ENCODE data around the gene DRC3. TPM values are rescaled to one million over a fixed set of nuclear protein-coding genes. Genes with fewer than 3 reads are reported as not detected.

The DRC3 gene
- total RNA-seq, 2 donors from 2014 or later, result 0.47 TPM; not detected in 1

GRCh38 chr17:18038149-18038850 lies 65.6 kb downstream of the DRC3 start:
- Mint-ChIP-seq H3K9me3 (no peaks in the 10 kb centered on the region), H3K36me3 (peaks cover 4% of the 10 kb centered on the region), H3K27me3 (no peaks in the 10 kb centered on the region), H3K4me1 (ENCODE audit: low read depth in 2 of 2) (peaks cover 42 to 53% of the 10 kb centered on the region in 2 donors), H3K27ac (peak overlapping the region; percentile 71 to 88), H3K4me3 (peak overlapping the region; percentile 98)
- DNase-seq (ENCODE audit: low spot score) (no peak), ATAC-seq (peak in 1 of 2 donors; percentile 21)

DNA sequence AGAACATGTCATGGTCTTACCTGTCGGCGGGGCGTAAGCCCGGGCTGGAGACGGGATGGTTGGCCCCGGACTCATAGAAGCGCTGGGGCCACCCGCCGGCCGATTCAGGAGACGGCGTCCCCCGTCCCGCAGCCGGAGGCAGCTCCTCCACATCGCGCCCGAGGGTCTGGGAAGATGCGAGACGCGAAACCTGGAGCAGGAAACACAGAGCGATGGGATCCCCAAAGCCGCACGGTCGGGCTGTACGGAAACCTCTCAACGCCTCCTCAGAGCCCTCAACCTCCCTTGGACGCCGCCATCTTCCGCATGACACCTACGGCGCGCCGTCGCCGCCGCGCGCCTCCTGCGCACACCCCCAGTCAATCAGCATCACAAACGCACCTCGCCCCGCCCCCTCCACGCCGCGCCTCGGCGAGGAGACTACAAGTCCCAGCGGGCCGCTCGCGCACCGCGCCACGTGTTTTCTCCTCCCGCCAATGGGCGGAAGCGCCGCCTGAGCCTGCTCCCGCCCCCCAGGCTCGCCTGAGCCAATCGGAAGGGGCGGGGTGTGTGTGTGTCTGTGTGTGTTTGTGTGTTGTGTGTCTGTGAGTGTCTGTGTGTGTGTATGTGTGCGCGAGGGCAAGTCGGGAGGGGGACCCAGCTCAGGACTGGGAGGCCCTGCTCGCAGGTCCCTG lies 66.3 kb downstream of the DRC3 start, which contains the start of the genes ATPAF2 and GID4:
TSS of gene ATPAF2 (minus strand) at position 308 of the 674 bp plus-strand sequence. CDS start at position 153, 155 bp downstream.
TSS of gene GID4 (plus strand) at position 548 of the 674 bp plus-strand sequence. CDS start at position 605, 57 bp downstream.
- peak; percentile 100 for DNase-seq (ENCODE audit: low spot score)
- no peaks in the 10 kb centered on the region for H3K9me3 Mint-ChIP-seq
- peak within 1 kb of the TSS; percentile 71 to 88 for H3K27ac Mint-ChIP-seq
- H3K27me3 Mint-ChIP-seq, result no peaks in the 10 kb centered on the region
- H3K36me3 Mint-ChIP-seq, result peaks cover 4% of the 10 kb centered on the region
- H3K4me3 Mint-ChIP-seq, result peak within 1 kb of the TSS; percentile 98
- ATAC-seq, result peak; percentile 96 to 98
- H3K4me1 Mint-ChIP-seq (ENCODE audit: low read depth in 2 of 2), result peaks cover 36 to 48% of the 10 kb centered on the region in 2 donors

DNA sequence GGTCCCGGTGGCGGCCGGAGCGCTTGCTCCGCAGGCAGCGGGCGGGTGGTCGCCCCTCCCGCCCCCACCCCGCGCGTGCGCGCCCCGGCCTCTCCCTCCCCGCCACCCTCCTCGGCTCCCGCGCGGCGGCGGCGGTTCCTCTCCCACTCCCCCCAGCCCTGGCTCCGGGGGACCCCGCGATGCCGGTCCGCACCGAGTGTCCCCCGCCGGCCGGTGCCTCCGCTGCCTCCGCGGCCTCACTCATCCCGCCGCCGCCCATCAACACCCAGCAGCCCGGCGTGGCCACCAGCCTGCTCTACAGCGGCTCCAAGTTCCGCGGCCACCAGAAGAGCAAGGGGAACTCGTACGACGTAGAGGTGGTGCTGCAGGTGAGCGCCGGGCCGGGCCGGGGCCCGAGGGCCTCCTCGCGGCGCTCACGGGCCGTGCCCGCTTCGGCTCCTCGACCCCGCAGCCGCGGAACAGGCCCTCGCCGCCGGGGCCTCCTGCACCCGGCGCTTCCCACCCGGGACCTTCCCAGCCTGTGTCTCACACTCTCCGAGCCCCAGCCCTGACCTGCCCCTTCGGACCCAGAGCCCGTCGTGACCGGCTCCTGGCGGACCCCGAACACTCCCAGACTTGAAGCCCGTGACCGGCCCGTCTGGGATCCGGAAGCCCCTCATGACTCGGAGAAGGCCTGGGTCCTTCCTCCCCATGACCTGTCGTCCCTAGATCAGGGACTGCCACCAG lies 67.0 kb downstream of the DRC3 start:
- Mint-ChIP-seq H3K4me3 (peak overlapping the region; percentile 98), H3K27me3 (no peaks in the 10 kb centered on the region), H3K36me3 (peaks cover 4% of the 10 kb centered on the region), H3K4me1 (ENCODE audit: low read depth in 2 of 2) (peaks cover 36 to 48% of the 10 kb centered on the region in 2 donors), H3K27ac (peak overlapping the region; percentile 71 to 88), H3K9me3 (no peaks in the 10 kb centered on the region)
- DNase-seq (ENCODE audit: low spot score), result no peak
- ATAC-seq, result peak; percentile 59 to 71

DNA sequence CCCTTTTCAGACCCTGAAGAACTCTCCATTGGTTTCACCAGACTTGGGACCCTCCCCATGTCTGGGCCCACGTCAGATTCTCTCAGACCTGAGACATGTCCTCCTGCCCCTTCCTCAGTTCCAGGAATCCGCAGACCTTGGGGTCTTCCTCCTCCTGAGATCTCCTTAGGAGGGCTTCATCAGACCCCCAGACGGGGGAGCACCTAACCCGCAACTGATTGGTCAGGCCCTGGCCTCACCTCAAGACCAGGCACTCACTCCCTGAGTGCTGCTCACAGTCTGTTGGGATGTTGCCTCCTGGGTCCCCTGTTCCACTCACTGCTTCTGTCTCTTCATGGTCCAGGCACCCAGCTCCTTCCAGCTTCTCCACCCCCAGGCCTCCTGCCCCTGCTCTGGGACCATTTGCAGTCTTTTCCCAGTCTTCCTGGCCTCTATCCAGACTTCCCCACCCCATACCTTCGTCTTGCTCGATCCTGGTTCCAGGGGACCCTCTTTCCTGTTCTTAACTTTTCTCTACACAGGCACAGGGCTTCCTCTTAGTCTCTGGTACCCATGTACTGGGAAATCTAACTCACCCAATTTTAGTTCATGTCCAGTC lies 67.7 kb downstream of the DRC3 start:
- peak overlapping the region; percentile 98 for H3K4me3 Mint-ChIP-seq
- ATAC-seq (no peak), DNase-seq (ENCODE audit: low spot score) (no peak)
- peak overlapping the region; percentile 71 to 84 for H3K27ac Mint-ChIP-seq
- H3K9me3 Mint-ChIP-seq, result no peaks in the 10 kb centered on the region
- peaks cover 4% of the 10 kb centered on the region for H3K36me3 Mint-ChIP-seq
- H3K27me3 Mint-ChIP-seq, result no peaks in the 10 kb centered on the region
- peaks cover 36 to 48% of the 10 kb centered on the region in 2 donors for H3K4me1 Mint-ChIP-seq (ENCODE audit: low read depth in 2 of 2)

- no peaks in the 10 kb centered on the region for H3K27me3 Mint-ChIP-seq
- H3K9me3 Mint-ChIP-seq, result no peaks in the 10 kb centered on the region
- no peak for ATAC-seq
- no peak for DNase-seq (ENCODE audit: low spot score)
- H3K4me3 Mint-ChIP-seq, result peak overlapping the region; percentile 98
- peak overlapping the region; percentile 71 to 84 for H3K27ac Mint-ChIP-seq
- H3K4me1 Mint-ChIP-seq (ENCODE audit: low read depth in 2 of 2), result peaks cover 34 to 48% of the 10 kb centered on the region in 2 donors
- peaks cover 4% of the 10 kb centered on the region for H3K36me3 Mint-ChIP-seq
These were observed 69.1 kb downstream of the DRC3 start for GRCh38 chr17:18041776-18042175.

- no peak overlapping the region for H3K4me3 Mint-ChIP-seq
- H3K27ac Mint-ChIP-seq, result no peak overlapping the region
- ATAC-seq (no peak), DNase-seq (ENCODE audit: low spot score) (no peak)
- H3K4me1 Mint-ChIP-seq (ENCODE audit: low read depth in 2 of 2), result peaks cover 24 to 38% of the 10 kb centered on the region in 2 donors
- peaks cover 4% of the 10 kb centered on the region for H3K36me3 Mint-ChIP-seq
- no peaks in the 10 kb centered on the region for H3K9me3 Mint-ChIP-seq
- no peaks in the 10 kb centered on the region for H3K27me3 Mint-ChIP-seq
These were observed 70.3 kb downstream of the DRC3 start for GRCh38 chr17:18042983-18043382.

DNA sequence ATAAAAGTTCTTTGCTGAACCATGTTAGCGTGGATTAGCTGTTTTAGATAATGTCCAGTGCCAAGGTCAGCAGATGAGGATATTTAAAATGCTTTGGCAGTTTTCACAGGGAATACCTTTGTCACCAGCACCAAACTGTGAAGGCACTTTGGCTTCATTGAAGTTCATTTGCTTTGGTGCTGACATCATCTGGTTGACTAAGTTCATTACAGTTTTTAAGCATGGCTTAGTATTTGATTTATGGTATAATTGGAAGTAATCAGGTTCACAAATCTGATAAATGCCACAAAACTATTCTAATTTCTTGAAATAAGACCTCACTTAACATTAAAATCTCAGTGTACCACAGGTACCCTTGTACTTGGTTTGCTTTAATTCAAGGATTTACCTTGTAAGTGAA lies 70.8 kb downstream of the DRC3 start:
- no peaks in the 10 kb centered on the region for H3K9me3 Mint-ChIP-seq
- H3K4me1 Mint-ChIP-seq (ENCODE audit: low read depth in 2 of 2), result peaks cover 20 to 34% of the 10 kb centered on the region in 2 donors
- H3K4me3 Mint-ChIP-seq, result no peak overlapping the region
- H3K27ac Mint-ChIP-seq, result no peak overlapping the region
- no peaks in the 10 kb centered on the region for H3K27me3 Mint-ChIP-seq
- peaks cover 4% of the 10 kb centered on the region for H3K36me3 Mint-ChIP-seq
- DNase-seq (ENCODE audit: low spot score) (no peak), ATAC-seq (no peak)

- peaks cover 17 to 26% of the 10 kb centered on the region in 2 donors for H3K4me1 Mint-ChIP-seq (ENCODE audit: low read depth in 2 of 2)
- DNase-seq (ENCODE audit: low spot score) (no peak), ATAC-seq (no peak)
- H3K27ac Mint-ChIP-seq, result no peak overlapping the region
- H3K36me3 Mint-ChIP-seq, result no peaks in the 10 kb centered on the region
- no peaks in the 10 kb centered on the region for H3K9me3 Mint-ChIP-seq
- no peaks in the 10 kb centered on the region for H3K27me3 Mint-ChIP-seq
- H3K4me3 Mint-ChIP-seq, result no peak overlapping the region
These were observed 71.9 kb downstream of the DRC3 start for GRCh38 chr17:18044609-18045008.

- H3K4me1 Mint-ChIP-seq (ENCODE audit: low read depth in 2 of 2), result peaks cover 10 to 18% of the 10 kb centered on the region in 2 donors
- ATAC-seq, result no peak
- no peak overlapping the region for H3K4me3 Mint-ChIP-seq
- H3K27me3 Mint-ChIP-seq, result no peaks in the 10 kb centered on the region
- H3K27ac Mint-ChIP-seq, result no peak overlapping the region
- no peak for DNase-seq (ENCODE audit: low spot score)
- H3K36me3 Mint-ChIP-seq, result no peaks in the 10 kb centered on the region
- no peaks in the 10 kb centered on the region for H3K9me3 Mint-ChIP-seq
These were observed 73.2 kb downstream of the DRC3 start for GRCh38 chr17:18045691-18046350.

DNA sequence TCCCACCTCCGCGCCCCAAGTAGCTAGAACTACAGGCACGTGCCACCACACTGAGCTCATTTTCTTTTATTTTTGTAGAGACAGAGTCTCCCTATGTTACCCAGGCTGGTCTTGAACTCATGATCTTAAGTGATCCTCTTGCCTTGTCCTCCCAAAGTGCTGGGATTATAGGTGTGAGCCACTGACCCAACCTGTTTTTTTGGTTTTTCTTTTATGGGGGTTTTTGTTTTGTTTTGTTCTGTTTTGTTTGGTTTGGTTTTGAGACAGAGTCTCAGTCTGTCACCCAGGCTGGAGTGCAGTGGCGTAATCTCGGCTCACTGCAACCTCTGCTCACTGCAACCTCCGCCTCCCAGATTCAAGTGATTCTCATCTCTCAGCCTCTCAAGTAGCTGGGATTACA lies 82.9 kb downstream of the DRC3 start:
- Mint-ChIP-seq H3K9me3 (no peaks in the 10 kb centered on the region), H3K36me3 (peaks cover 9% of the 10 kb centered on the region), H3K27me3 (no peaks in the 10 kb centered on the region), H3K4me3 (no peak overlapping the region), H3K4me1 (ENCODE audit: low read depth in 2 of 2) (no peaks in the 10 kb centered on the region), H3K27ac (no peak overlapping the region)
- ATAC-seq (no peak), DNase-seq (ENCODE audit: low spot score) (no peak)

DNA sequence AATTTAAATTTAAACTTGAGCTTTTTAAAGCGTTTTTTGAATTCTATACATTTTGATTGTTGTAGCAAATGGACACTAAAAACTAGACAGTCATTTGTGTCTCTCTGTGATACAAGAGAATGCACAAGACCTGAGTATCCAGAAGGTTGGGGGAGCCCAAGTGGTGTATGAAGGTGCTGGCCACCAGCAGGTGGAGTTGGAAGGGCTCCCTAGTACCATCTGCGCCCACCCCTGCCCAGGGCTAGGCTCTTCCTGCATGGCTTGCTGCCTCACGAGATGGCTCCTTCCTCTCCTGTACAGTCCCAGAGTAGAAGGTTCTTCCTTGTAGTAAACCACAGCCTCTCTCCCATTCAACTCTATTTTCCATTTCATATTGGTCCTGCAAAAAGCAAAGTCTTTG lies 83.6 kb downstream of the DRC3 start:
- no peak overlapping the region for H3K4me3 Mint-ChIP-seq
- H3K36me3 Mint-ChIP-seq, result peaks cover 9% of the 10 kb centered on the region

GRCh38 chr17:18059283-18059682 lies 86.6 kb downstream of the DRC3 start:
- DNase-seq (ENCODE audit: low spot score) (no peak), ATAC-seq (no peak)
- peaks cover 9% of the 10 kb centered on the region for H3K36me3 Mint-ChIP-seq
- no peaks in the 10 kb centered on the region for H3K4me1 Mint-ChIP-seq (ENCODE audit: low read depth in 2 of 2)
- H3K9me3 Mint-ChIP-seq, result no peaks in the 10 kb centered on the region
- no peak overlapping the region for H3K4me3 Mint-ChIP-seq
- H3K27me3 Mint-ChIP-seq, result no peaks in the 10 kb centered on the region
- H3K27ac Mint-ChIP-seq, result no peak overlapping the region

More for the DNA sequence above, 83.6 kb downstream of the DRC3 start:
- Mint-ChIP-seq H3K27me3 (no peaks in the 10 kb centered on the region), H3K9me3 (no peaks in the 10 kb centered on the region), H3K4me1 (ENCODE audit: low read depth in 2 of 2) (no peaks in the 10 kb centered on the region), H3K27ac (no peak overlapping the region)
- ATAC-seq (no peak), DNase-seq (ENCODE audit: low spot score) (no peak)

DNA sequence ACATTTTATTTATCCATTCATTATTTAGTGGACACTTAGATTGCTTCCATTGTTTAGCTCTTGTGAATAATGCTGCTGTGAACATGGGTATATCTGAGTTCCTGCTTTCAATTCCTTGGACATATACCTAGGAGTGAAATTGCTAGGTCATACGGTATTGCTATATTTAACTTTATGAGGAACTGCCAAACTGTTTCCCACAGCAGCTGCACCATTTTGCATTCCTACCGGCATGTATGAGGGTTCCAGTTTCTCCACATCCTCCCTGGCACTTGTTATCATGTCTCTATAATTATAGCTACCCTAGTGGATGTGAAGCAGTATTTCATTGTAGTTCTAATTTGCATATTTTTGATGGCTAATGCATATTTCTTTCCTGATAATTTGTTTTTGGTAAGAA lies 91.4 kb downstream of the DRC3 start:
- DNase-seq (ENCODE audit: low spot score) (no peak), ATAC-seq (no peak)
- Mint-ChIP-seq H3K36me3 (no peaks in the 10 kb centered on the region), H3K4me3 (no peak overlapping the region), H3K4me1 (ENCODE audit: low read depth in 2 of 2) (no peaks in the 10 kb centered on the region), H3K9me3 (no peaks in the 10 kb centered on the region), H3K27me3 (no peaks in the 10 kb centered on the region), H3K27ac (no peak overlapping the region)
